ENCODE measurements around the gene AKT3.

The AKT3 gene

GRCh38 chr1:243500512-243500911 is 349.5 kb downstream of the AKT3 start:
- no peak for TF ChIP-seq CTCF (IDR thresholded peaks at IDR 0.05; ENCODE audit: insufficient read depth, low read depth, low read length, missing control alignments)
- no peak overlapping the region for H3K4me3 ChIP-seq (ENCODE audit: low read depth, low read length)
- DNase-seq (ENCODE audit: low read depth): no peak

DNA sequence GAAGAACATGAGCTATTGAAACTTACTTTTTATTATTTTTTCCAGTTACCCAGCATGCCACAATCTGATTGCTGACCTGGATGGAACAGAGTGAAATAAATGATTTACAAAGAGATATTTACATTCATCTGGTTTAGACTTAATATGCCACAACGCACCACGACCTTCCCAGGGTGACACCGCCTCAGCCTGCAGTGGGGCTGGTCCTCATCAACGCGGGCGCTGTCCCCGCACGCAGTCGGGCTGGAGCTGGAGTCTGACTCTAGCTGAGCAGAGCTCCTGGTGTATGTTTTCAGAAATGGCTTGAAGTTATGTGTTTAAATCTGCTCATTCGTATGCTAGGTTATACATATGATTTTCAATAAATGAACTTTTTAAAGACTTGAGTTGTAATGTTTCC is 350.3 kb downstream of the AKT3 start:
- no peak for TF ChIP-seq CTCF (IDR thresholded peaks at IDR 0.05; ENCODE audit: insufficient read depth, low read depth, low read length, missing control alignments)
- no peak overlapping the region for H3K4me3 ChIP-seq (ENCODE audit: low read depth, low read length)
- no peak for DNase-seq (ENCODE audit: low read depth)

GRCh38 chr1:243499248-243499647 is 350.8 kb downstream of the AKT3 start:
- DNase-seq (ENCODE audit: low read depth): no peak
- no peak for TF ChIP-seq CTCF (IDR thresholded peaks at IDR 0.05; ENCODE audit: insufficient read depth, low read depth, low read length, missing control alignments)
- no peak overlapping the region for H3K4me3 ChIP-seq (ENCODE audit: low read depth, low read length)

DNA sequence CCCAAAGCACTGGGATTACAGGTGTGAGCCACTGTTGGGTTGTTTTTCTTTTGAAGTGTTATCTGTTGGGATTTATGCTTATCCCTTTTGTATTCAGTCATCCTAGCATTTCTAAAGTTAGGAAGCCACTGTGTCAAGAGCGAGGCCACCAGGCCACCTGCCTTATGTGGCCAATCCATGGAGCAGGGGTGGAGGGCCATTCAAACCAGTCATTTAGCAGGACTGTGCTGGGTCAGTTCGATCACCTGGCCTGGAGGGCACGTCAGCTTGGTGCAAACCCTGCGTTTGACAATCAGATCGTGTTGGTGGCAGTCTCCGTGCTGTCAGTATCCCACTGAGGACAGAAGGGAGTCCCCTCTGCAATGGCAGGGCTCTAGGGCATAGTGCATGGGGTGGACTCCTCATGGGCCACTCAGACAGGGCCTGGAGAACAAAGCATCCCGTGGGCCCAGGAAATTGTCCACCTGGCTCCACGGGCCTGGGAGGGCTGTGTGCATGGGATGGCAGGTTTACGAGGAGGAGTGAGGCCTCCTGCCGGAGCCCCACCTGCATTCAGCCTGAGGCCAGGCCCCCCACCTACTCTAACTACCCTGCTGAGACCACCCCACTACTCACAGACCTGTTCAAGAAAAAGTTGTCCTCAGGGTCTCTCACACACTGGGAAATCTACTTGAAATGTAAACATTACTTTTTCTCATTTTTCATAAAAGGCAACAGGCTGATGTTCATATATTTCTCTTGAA is 351.9 kb downstream of the AKT3 start:
- TF ChIP-seq CTCF (IDR thresholded peaks at IDR 0.05; ENCODE audit: insufficient read depth, low read depth, low read length, missing control alignments): no peak
- DNase-seq (ENCODE audit: low read depth): no peak
- no peak overlapping the region for H3K4me3 ChIP-seq (ENCODE audit: low read depth, low read length)

DNA sequence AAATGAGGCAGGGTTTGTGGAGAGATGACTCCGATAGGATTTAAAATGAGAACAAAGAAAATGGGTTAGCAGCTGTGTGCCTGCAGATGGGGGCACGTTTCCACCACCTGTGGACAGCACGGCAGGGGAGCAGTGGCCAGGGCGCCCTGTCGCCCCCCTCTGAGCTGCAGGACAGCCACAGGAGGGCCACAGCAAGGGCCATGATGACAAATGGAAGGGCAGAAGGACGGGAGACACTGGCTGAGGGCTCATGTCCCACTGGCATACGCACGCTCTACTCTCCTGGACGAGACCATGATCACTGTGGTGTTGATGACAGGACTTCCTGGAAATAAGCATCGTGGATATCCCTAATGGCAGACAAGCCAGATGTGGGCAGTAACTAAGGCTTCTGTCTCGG is 353.2 kb downstream of the AKT3 start:
- DNase-seq (ENCODE audit: low read depth): no peak
- no peak for TF ChIP-seq CTCF (IDR thresholded peaks at IDR 0.05; ENCODE audit: insufficient read depth, low read depth, low read length, missing control alignments)
- H3K4me3 ChIP-seq (ENCODE audit: low read depth, low read length): no peak overlapping the region

GRCh38 chr1:243496187-243496646 is 353.8 kb downstream of the AKT3 start:
- DNase-seq (ENCODE audit: low read depth): no peak
- no peak for TF ChIP-seq CTCF (IDR thresholded peaks at IDR 0.05; ENCODE audit: insufficient read depth, low read depth, low read length, missing control alignments)
- H3K4me3 ChIP-seq (ENCODE audit: low read depth, low read length): no peak overlapping the region
